H9 (cell line): Measurements from ENCODE around the gene COL27A1. TPM values are rescaled to one million over a fixed set of nuclear protein-coding genes. Genes with fewer than 3 reads are reported as not detected.

Experiments used
- DNase-seq: peaks from one replicate; pipeline ENCODE4 v3.0.0-alpha.2; 2017
- H2AFZ ChIP-seq: one replicate; pipeline ENCODE4 v1.6.1; 2013; ENCODE audit warnings: mild to moderate bottlenecking, low read length, control low read depth, moderate library complexity
- H2AK5ac ChIP-seq: 2 replicates; pipeline ENCODE4 v1.6.1; 2013; ENCODE audit warnings: low read length, control low read depth, mixed read lengths; ENCODE audit not compliant: insufficient read length
- H2BK120ac ChIP-seq: one replicate; pipeline ENCODE4 v1.6.1; 2013; ENCODE audit warnings: low read depth, mild to moderate bottlenecking, low read length, control low read depth, inconsistent platforms; ENCODE audit not compliant: poor library complexity, severe bottlenecking
- H2BK12ac ChIP-seq: 2 replicates; pipeline ENCODE4 v1.6.1; 2013; ENCODE audit warnings: low read length, control low read depth, mixed read lengths, low read depth; ENCODE audit not compliant: insufficient read length
- H2BK15ac ChIP-seq: 2 replicates; pipeline ENCODE4 v1.6.1; 2013; ENCODE audit warnings: low read depth, low read length, control low read depth
- H2BK20ac ChIP-seq: one replicate; pipeline ENCODE4 v1.6.1; 2013; ENCODE audit warnings: low read depth, mild to moderate bottlenecking, low read length, control low read depth, inconsistent platforms; ENCODE audit not compliant: poor library complexity, severe bottlenecking
- H2BK5ac ChIP-seq: 2 replicates; pipeline ENCODE4 v1.6.1; 2013; ENCODE audit warnings: low read length, control low read depth, mixed read lengths; ENCODE audit not compliant: insufficient read length
- H3K14ac ChIP-seq: 2 replicates; pipeline ENCODE4 v1.6.1; 2013; ENCODE audit warnings: low read length, control low read depth; ENCODE audit not compliant: insufficient read depth
- H3K18ac ChIP-seq: 2 replicates; pipeline ENCODE4 v1.6.1; 2013; ENCODE audit warnings: low read depth, mild to moderate bottlenecking, mixed read lengths, low read length, control low read depth; ENCODE audit not compliant: insufficient read length
- H3K23ac ChIP-seq: 2 replicates; pipeline ENCODE4 v1.6.1; 2013; ENCODE audit warnings: low read length, control low read depth, mixed read lengths, low read depth; ENCODE audit not compliant: insufficient read length
- H3K23me2 ChIP-seq: 2 replicates; pipeline ENCODE4 v1.6.1; 2013; ENCODE audit warnings: low read depth, mild to moderate bottlenecking, mixed read lengths, low read length, control low read depth; ENCODE audit not compliant: insufficient read length, poor library complexity, severe bottlenecking
- H3K27ac ChIP-seq: 2 replicates; pipeline ENCODE4 v1.5.1; 2013; ENCODE audit warnings: low read length, control low read depth, mixed read lengths, low read depth; ENCODE audit not compliant: insufficient read length
- H3K27me3 ChIP-seq: 2 replicates; pipeline ENCODE4 v1.6.1; 2013; ENCODE audit warnings: low read length, control low read depth, inconsistent platforms; ENCODE audit not compliant: insufficient read depth
- H3K4ac ChIP-seq: 2 replicates; pipeline ENCODE4 v1.6.1; 2013; ENCODE audit warnings: low read depth, mild to moderate bottlenecking, control low read depth, inconsistent platforms, low read length, moderate library complexity
- H3K4me1 ChIP-seq: 2 replicates; pipeline ENCODE4 v1.6.1; 2013; ENCODE audit warnings: low read length, control low read depth, inconsistent platforms; ENCODE audit not compliant: insufficient read depth
- H3K4me2 ChIP-seq: 2 replicates; pipeline ENCODE4 v1.6.1; 2013; ENCODE audit warnings: low read length, control low read depth, mixed read lengths; ENCODE audit not compliant: insufficient read length, insufficient read depth
- H3K56ac ChIP-seq: 2 replicates; pipeline ENCODE4 v1.6.1; 2013; ENCODE audit warnings: low read depth, mild to moderate bottlenecking, mixed read lengths, low read length, control low read depth; ENCODE audit not compliant: insufficient read length
- H3K79me1 ChIP-seq: 2 replicates; pipeline ENCODE4 v1.6.1; 2013; ENCODE audit warnings: low read depth, mild to moderate bottlenecking, moderate library complexity, low read length, control low read depth, inconsistent platforms; ENCODE audit not compliant: insufficient read depth, poor library complexity, severe bottlenecking
- H3K79me2 ChIP-seq: 2 replicates; pipeline ENCODE4 v1.6.1; 2013; ENCODE audit warnings: low read length, control low read depth, inconsistent platforms; ENCODE audit not compliant: insufficient read depth
- H3K9ac ChIP-seq: 2 replicates; pipeline ENCODE4 v1.6.1; 2013; ENCODE audit warnings: low read length, control low read depth, mixed read lengths; ENCODE audit not compliant: insufficient read length; ENCODE audit errors: extremely low read depth
- H3K9me3 ChIP-seq: one replicate; pipeline ENCODE4 v1.6.1; 2013; ENCODE audit warnings: low read depth, low read length, inconsistent platforms; ENCODE audit not compliant: control insufficient read depth
- H3T11ph ChIP-seq: one replicate; pipeline ENCODE4 v1.6.1; 2013; ENCODE audit warnings: mild to moderate bottlenecking, low read length, control low read depth, inconsistent platforms
- H4K20me1 ChIP-seq: one replicate; pipeline ENCODE4 v1.6.1; 2013; ENCODE audit not compliant: control insufficient read depth, insufficient read length, insufficient read depth
- H4K5ac ChIP-seq: 2 replicates; pipeline ENCODE4 v1.6.1; 2013; ENCODE audit warnings: low read depth, mild to moderate bottlenecking, mixed read lengths, low read length, control low read depth; ENCODE audit not compliant: insufficient read length
- H4K8ac ChIP-seq: replicated peaks from 2 replicates; pipeline ENCODE4 v1.6.1; 2013; ENCODE audit warnings: low read length, control low read depth, mixed read lengths, low read depth; ENCODE audit not compliant: insufficient read length
- H4K91ac ChIP-seq: 2 replicates; pipeline ENCODE4 v1.6.1; 2013; ENCODE audit warnings: low read depth, mild to moderate bottlenecking, moderate library complexity, mixed read lengths, low read length, control low read depth; ENCODE audit not compliant: insufficient read length
- H3K27ac Mint-ChIP-seq, 3 experiments: 2 replicates in 2 of 3; 3 replicates in 1 of 3; pipeline ENCODE4 v1.8.0; 2020 to 2021; ENCODE audit warnings: mixed read lengths in 3 of 3, mild to moderate bottlenecking in 1 of 3, moderate library complexity in 1 of 3
- H3K27me3 Mint-ChIP-seq: 2 replicates; pipeline ENCODE4 v1.8.0; 2021; ENCODE audit warnings: low read depth, mild to moderate bottlenecking, moderate library complexity, mixed read lengths
- H3K36me3 Mint-ChIP-seq, 3 experiments: 2 replicates in 2 of 3; 3 replicates in 1 of 3; pipeline ENCODE4 v1.8.0; 2020 to 2021; ENCODE audit warnings: low read depth in 3 of 3, mixed read lengths in 3 of 3; ENCODE audit not compliant: insufficient read depth in 1 of 3
- H3K4me1 Mint-ChIP-seq, 2 experiments: 2 replicates each; pipeline ENCODE4 v1.8.0; 2020; ENCODE audit warnings: mixed read lengths in 2 of 2
- H3K4me3 Mint-ChIP-seq, 2 experiments: 2 replicates in 1 of 2; 3 replicates in 1 of 2; pipeline ENCODE4 v1.8.0; 2020 to 2021; ENCODE audit warnings: mild to moderate bottlenecking in 2 of 2, mixed read lengths in 2 of 2, moderate library complexity in 1 of 2
- H3K9me3 Mint-ChIP-seq, 2 experiments: 2 replicates in 1 of 2; 3 replicates in 1 of 2; pipeline ENCODE4 v1.8.0; 2020; ENCODE audit warnings: mild to moderate bottlenecking in 2 of 2, mixed read lengths in 2 of 2, moderate library complexity in 1 of 2
- CTCF ChIP-seq: fragments of 200-600 bp; sonication (generic); conservative IDR thresholded peaks from 3 replicates; pipeline ENCODE4 v1.8.0; 2021; ENCODE audit warnings: antibody characterized with exemption, mild to moderate bottlenecking
- WGBS: extraction: QIAGEN DNeasy Blood & Tissue Kit; methylation state at CpG from one replicate; pipeline ENCODE4 v1.1.7; 2013; ENCODE audit warnings: missing lambda C conversion rate, low lambda C conversion rate, mixed read lengths; ENCODE audit not compliant: insufficient read length; ENCODE audit errors: extremely low coverage; 5-methylcytosine and 5-hydroxymethylcytosine counted together
- total RNA-seq: library from RNA; stranded (reverse); gene quantifications from 2 replicates; pipeline ENCODE4 v1.2.1, GENCODE V29; 2021

The COL27A1 gene
- total RNA-seq, 1 experiment from 2014 or later: 17.9 TPM

- TF ChIP-seq CTCF: no peak
- H3K9me3 ChIP-seq: no peaks in the 10 kb centered on the region
- no peaks in the 10 kb centered on the region for H3K79me2 ChIP-seq
- no peaks in the 10 kb centered on the region for H3K79me1 ChIP-seq
- no peak for DNase-seq
- Mint-ChIP-seq H3K27me3 (peaks cover 2% of the 10 kb centered on the region; the same call in 1 of the 2 replicates), H3K4me3 (no peak overlapping the region), H3K9me3 (no peaks in the 10 kb centered on the region), H3K27ac (peak overlapping the region in 1 of 3 experiments; percentile 19; a peak in 1 of 7 replicates), H3K36me3 (no peaks in the 10 kb centered on the region; a peak in 1 of 7 replicates), H3K4me1 (peaks cover 6 to 24% of the 10 kb centered on the region in 2 experiments; a peak in 3 of 4 replicates)
- no CpG with 5 or more reads among the region's 6 CpGs for WGBS
- H2BK120ac ChIP-seq: no peak overlapping the region
- H3K9ac ChIP-seq: no peak overlapping the region
- no peak overlapping the region for H2BK5ac ChIP-seq
- no peak overlapping the region for H4K91ac ChIP-seq
- no peak overlapping the region for H2AK5ac ChIP-seq
- no peak overlapping the region for H2BK20ac ChIP-seq
- H3K27me3 ChIP-seq: no peaks in the 10 kb centered on the region
- no peaks in the 10 kb centered on the region for H3K23me2 ChIP-seq
- H2AFZ ChIP-seq: no peak overlapping the region
- H3K56ac ChIP-seq: no peak overlapping the region
- H4K5ac ChIP-seq: no peak overlapping the region
- H3K4me2 ChIP-seq: no peak overlapping the region
- H2BK12ac ChIP-seq: no peak overlapping the region
- no peak overlapping the region for H3K23ac ChIP-seq
- H3T11ph ChIP-seq: no peak overlapping the region
- no peaks in the 10 kb centered on the region for H3K4me1 ChIP-seq
- no peak overlapping the region for H3K14ac ChIP-seq
- H2BK15ac ChIP-seq: no peak overlapping the region
- no peak overlapping the region for H4K8ac ChIP-seq
- no peak overlapping the region for H3K4ac ChIP-seq
- H3K18ac ChIP-seq: no peak overlapping the region
- no peaks in the 10 kb centered on the region for H4K20me1 ChIP-seq
- H3K27ac ChIP-seq: no peak overlapping the region
Measured at GRCh38 chr9:114258866-114259797, 103.8 kb downstream of the COL27A1 start.
